Transverse colon (tissue), 4 donors: ENCODE measurements around the gene PLEKHG1. TPM values are rescaled to one million over a fixed set of nuclear protein-coding genes. Genes with fewer than 3 reads are reported as not detected.
A peak's percentile ranks its signal among the peaks of the same experiment; 100 is the strongest.

Experiments
- DNase-seq: peaks from one replicate; pipeline ENCODE4 v3.0.0-alpha.2; 2019
- H3K27ac ChIP-seq, 4 donors: fragments of 200-600 bp; sonication (generic); 2 replicates each; pipeline ENCODE4 v1.5.1; 2016 to 2018; ENCODE audit warnings: inconsistent platforms in 4 of 4
- H3K27me3 ChIP-seq: fragments of 200-600 bp; sonication (generic); 2 replicates; pipeline ENCODE4 v1.5.1; 2017; ENCODE audit warnings: inconsistent platforms
- H3K36me3 ChIP-seq, 4 donors: fragments of 200-600 bp; sonication (generic); 2 replicates each; pipeline ENCODE4 v1.5.1; 2017 to 2019; ENCODE audit warnings: inconsistent platforms in 4 of 4
- H3K4me1 ChIP-seq, 4 donors: fragments of 200-600 bp; sonication (generic); 2 replicates each; pipeline ENCODE4 v1.5.1; 2017 to 2020; ENCODE audit warnings: inconsistent platforms in 4 of 4
- H3K4me3 ChIP-seq, 4 donors: fragments of 200-600 bp; sonication (generic); 1 replicate in 1 of 4; 2 replicates in 3 of 4; pipeline versions ENCODE4 v1.5.1 to v1.6.1; 2017 to 2019; ENCODE audit warnings: inconsistent platforms in 4 of 4
- H3K9me3 ChIP-seq, 2 donors: fragments of 200-600 bp; sonication (generic); 2 replicates each; pipeline ENCODE4 v1.5.1; 2017 to 2019; ENCODE audit warnings: inconsistent platforms in 2 of 2
- CTCF ChIP-seq, 5 experiments: fragments of 200-600 bp in 3 of 5; fragments of 450-650 bp in 2 of 5; sonication (generic) in 3 of 5; IDR thresholded peaks; 1 replicate in 2 of 5; 2 replicates in 3 of 5; pipeline ENCODE4 v1.5.1; 2016 to 2017; ENCODE audit warnings: antibody characterized with exemption in 5 of 5, inconsistent platforms in 3 of 5, mild to moderate bottlenecking in 2 of 5, moderate library complexity in 1 of 5
- EP300 ChIP-seq: sonication (generic); formaldehyde crosslinking; IDR thresholded peaks from one replicate; pipeline ENCODE4 v1.6.1; 2017; ENCODE audit warnings: antibody characterized with exemption, low read depth
- POLR2A ChIP-seq: fragments of 450-650 bp; IDR thresholded peaks from one replicate; pipeline ENCODE4 v1.6.1; 2016; ENCODE audit warnings: antibody characterized with exemption, mild to moderate bottlenecking, moderate library complexity
- POLR2AphosphoS5 ChIP-seq, 3 donors: sonication (generic); formaldehyde crosslinking; IDR thresholded peaks; one replicate each; pipeline ENCODE4 v1.6.1; 2016; ENCODE audit warnings: antibody characterized with exemption in 3 of 3
- WGBS, 2 donors: methylation state at CpG; one replicate each; pipeline ENCODE4 v1.1.5; 2018; ENCODE audit warnings: low coverage in 1 of 2; 5-methylcytosine and 5-hydroxymethylcytosine counted together
- in situ Hi-C, 4 donors: fragments of 200-750 bp; cut with MboI; loops; one replicate each; pipeline versions ENCODE4 v1.15.0 to v1.15.1; 2017; ENCODE audit warnings: low sequenced_read_pairs in 3 of 4, low pct_ligation_motif_present in 1 of 4, low pct_unique_long_range_greater_than_20kb in 1 of 4
- intact Hi-C: fragments of 100-400 bp; cut with DNase I; formaldehyde crosslinking; loops from one replicate; pipeline ENCODE4 v1.15.1; 2023; ENCODE audit warnings: low total_unique reads
- total RNA-seq, 4 donors: library from RNA; depleted of rRNA; stranded (reverse); fragments of >200 nt; gene quantifications; one replicate each; pipeline ENCODE4 v1.1.0, GENCODE V29; 2016

PLEKHG1 gene
- total RNA-seq, 4 donors from 2014 or later = 35.4 to 93.9 (median 58.3) TPM

- WGBS, 2 donors = 65 to 69% methylated on average over 3 to 6 of the region's 6 CpGs
- H3K4me1 ChIP-seq = peaks cover 0 to 44% (median 37%) of the 10 kb centered on the region in 4 donors
- H3K4me3 ChIP-seq = no peak overlapping the region
- H3K27ac ChIP-seq = peak overlapping the region in 3 of 4 donors; percentile 24 to 51 (median 34)
- H3K27me3 ChIP-seq = no peaks in the 10 kb centered on the region
- DNase-seq = no peak
- TF ChIP-seq CTCF (IDR thresholded peaks at IDR 0.05) (no peak), POLR2AphosphoS5 (IDR thresholded peaks at IDR 0.05) (no peak), EP300 (no peak), POLR2A (no peak)
- in situ Hi-C loops (loop anchor here in 1 of 4 donors (25.0 kb wide), 1 partner anchor 195 kb away; no protein-coding TSS in a partner anchor), intact Hi-C loops (no loop called here)
- H3K36me3 ChIP-seq = no peaks in the 10 kb centered on the region
- no peaks in the 10 kb centered on the region for H3K9me3 ChIP-seq
These were observed 18.1 kb downstream of the PLEKHG1 start for GRCh38 chr6:150617496-150618460.

- 80 to 98% methylated on average over 1 to 3 of the region's 3 CpGs for WGBS, 2 donors
- Histone ChIP-seq H3K36me3 (no peaks in the 10 kb centered on the region), H3K27ac (peak overlapping the region; percentile 42 to 69 (median 64)), H3K27me3 (no peaks in the 10 kb centered on the region), H3K4me1 (peaks cover 0 to 44% (median 37%) of the 10 kb centered on the region in 4 donors), H3K4me3 (no peak overlapping the region), H3K9me3 (no peaks in the 10 kb centered on the region)
- in situ Hi-C loops (loop anchor here in 1 of 4 donors (25.0 kb wide), 1 partner anchor 193 kb away; no protein-coding TSS in a partner anchor), intact Hi-C loops (no loop called here)
- no peak for DNase-seq
- TF ChIP-seq POLR2AphosphoS5 (IDR thresholded peaks at IDR 0.05) = no peak
- TF ChIP-seq POLR2A = no peak
- TF ChIP-seq EP300 = no peak
- no peak for TF ChIP-seq CTCF (IDR thresholded peaks at IDR 0.05)
These were observed 19.6 kb downstream of the PLEKHG1 start for GRCh38 chr6:150619275-150619674.

- intact Hi-C loops = no loop called here
- DNase-seq = peak; percentile 36
- Histone ChIP-seq H3K4me1 (peaks cover 0 to 44% (median 37%) of the 10 kb centered on the region in 4 donors), H3K4me3 (no peak overlapping the region), H3K27ac (peak overlapping the region; percentile 42 to 69 (median 64)), H3K9me3 (no peaks in the 10 kb centered on the region), H3K36me3 (no peaks in the 10 kb centered on the region), H3K27me3 (no peaks in the 10 kb centered on the region)
- no peak for TF ChIP-seq CTCF (IDR thresholded peaks at IDR 0.05)
- TF ChIP-seq POLR2A = no peak
- no peak for TF ChIP-seq EP300
- no peak for TF ChIP-seq POLR2AphosphoS5 (IDR thresholded peaks at IDR 0.05)
- 41 to 47% methylated on average over 3 of the region's 3 CpGs for WGBS, 2 donors
- in situ Hi-C loops = loop anchor here in 1 of 4 donors (25.0 kb wide), 1 partner anchor 192 kb away; no protein-coding TSS in a partner anchor
These were observed 20.6 kb downstream of the PLEKHG1 start for GRCh38 chr6:150620244-150620643.

GRCh38 chr6:150620763-150621162 is 21.1 kb downstream of the PLEKHG1 start:
- TF ChIP-seq POLR2AphosphoS5 (IDR thresholded peaks at IDR 0.05) (no peak), EP300 (no peak), POLR2A (no peak), CTCF (IDR thresholded peaks at IDR 0.05) (no peak)
- no peaks in the 10 kb centered on the region for H3K27me3 ChIP-seq
- peak overlapping the region; percentile 42 to 69 (median 64) for H3K27ac ChIP-seq
- in situ Hi-C loops = loop anchor here in 1 of 4 donors (25.0 kb wide), 1 partner anchor 192 kb away; no protein-coding TSS in a partner anchor
- peaks cover 0 to 44% (median 37%) of the 10 kb centered on the region in 4 donors for H3K4me1 ChIP-seq
- no peak overlapping the region for H3K4me3 ChIP-seq
- DNase-seq = no peak
- H3K36me3 ChIP-seq = no peaks in the 10 kb centered on the region
- WGBS, 2 donors = 61 to 80% methylated on average over 1 to 2 of the region's 2 CpGs
- no peaks in the 10 kb centered on the region for H3K9me3 ChIP-seq
- intact Hi-C loops = no loop called here
